Cardiac fibroblast (primary cell): ENCODE measurements around the gene EIF5B.

Experiments
- DNase-seq, 2 donors: peaks; one replicate each; pipeline versions ENCODE4 v3.0.0 to v3.0.0-alpha.2; 2010; ENCODE audit warnings: low read depth in 2 of 2
- H3K4me3 ChIP-seq, 2 donors: replicated peaks in 1 of 2; 1 replicate in 1 of 2; 2 replicates in 1 of 2; pipeline ENCODE4 v1.5.1; 2011; ENCODE audit warnings: low read depth in 2 of 2, low read length in 2 of 2, mild to moderate bottlenecking in 2 of 2, moderate library complexity in 1 of 2
- TF ChIP-seq, protein P1 (sequence below): IDR thresholded peaks from one replicate; pipeline ENCODE4 v1.5.1; 2011; ENCODE audit warnings: low read depth, mild to moderate bottlenecking, low read length, inconsistent platforms

The EIF5B gene

DNA sequence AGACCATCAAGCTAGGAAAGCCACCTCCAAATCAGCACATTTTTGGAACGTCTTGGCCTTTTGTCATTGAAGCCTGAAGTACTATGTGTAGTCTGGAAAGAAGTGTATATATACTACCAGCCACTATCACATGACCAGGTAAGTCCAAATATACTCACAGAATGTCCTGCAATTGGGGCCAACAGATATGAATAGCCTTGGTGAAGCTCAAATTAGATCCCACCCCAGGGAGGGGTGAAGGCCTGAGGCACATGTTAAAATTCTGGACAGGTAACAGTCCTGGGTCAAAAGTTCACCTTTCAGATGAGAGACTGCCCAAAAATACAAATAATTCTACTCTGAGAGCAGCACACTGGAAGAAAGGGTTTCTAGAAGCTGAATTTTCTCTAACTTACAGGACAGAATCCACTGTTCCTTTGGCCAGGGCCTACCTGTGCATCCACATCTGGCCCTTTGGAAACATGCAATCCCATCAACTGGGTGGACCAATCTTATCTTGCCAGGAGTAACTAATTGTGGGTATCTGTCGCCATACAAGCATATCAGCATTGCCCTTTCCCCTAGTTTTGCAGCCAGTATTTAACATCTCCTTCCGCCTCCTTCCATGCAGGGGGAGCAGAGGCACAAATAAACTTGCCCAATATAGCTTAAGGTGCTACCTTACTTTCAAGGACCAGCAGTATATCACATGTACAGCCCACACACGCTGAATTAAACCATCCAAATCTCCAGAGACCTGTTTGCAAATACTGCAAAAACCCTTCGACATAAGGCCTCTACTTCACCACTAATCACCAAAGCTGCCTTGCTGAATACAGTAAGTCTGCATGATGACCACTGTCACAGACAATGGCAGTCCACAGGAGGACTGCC, 67.8 kb downstream of the EIF5B start:
- no peak overlapping the region for H3K4me3 ChIP-seq
- TF ChIP-seq, protein P1, sequence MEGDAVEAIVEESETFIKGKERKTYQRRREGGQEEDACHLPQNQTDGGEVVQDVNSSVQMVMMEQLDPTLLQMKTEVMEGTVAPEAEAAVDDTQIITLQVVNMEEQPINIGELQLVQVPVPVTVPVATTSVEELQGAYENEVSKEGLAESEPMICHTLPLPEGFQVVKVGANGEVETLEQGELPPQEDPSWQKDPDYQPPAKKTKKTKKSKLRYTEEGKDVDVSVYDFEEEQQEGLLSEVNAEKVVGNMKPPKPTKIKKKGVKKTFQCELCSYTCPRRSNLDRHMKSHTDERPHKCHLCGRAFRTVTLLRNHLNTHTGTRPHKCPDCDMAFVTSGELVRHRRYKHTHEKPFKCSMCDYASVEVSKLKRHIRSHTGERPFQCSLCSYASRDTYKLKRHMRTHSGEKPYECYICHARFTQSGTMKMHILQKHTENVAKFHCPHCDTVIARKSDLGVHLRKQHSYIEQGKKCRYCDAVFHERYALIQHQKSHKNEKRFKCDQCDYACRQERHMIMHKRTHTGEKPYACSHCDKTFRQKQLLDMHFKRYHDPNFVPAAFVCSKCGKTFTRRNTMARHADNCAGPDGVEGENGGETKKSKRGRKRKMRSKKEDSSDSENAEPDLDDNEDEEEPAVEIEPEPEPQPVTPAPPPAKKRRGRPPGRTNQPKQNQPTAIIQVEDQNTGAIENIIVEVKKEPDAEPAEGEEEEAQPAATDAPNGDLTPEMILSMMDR = no peak
- no peak for DNase-seq

- TF ChIP-seq, protein P1 = no peak
- no peak for DNase-seq
These were observed 68.9 kb downstream of the EIF5B start for GRCh38 chr2:99406137-99406536.

GRCh38 chr2:99410276-99410675, 73.1 kb downstream of the EIF5B start:
- DNase-seq = no peak
- TF ChIP-seq, protein P1 = no peak
- H3K4me3 ChIP-seq = no peak overlapping the region

More at GRCh38 chr2:99406137-99406536, 68.9 kb downstream of the EIF5B start:
- H3K4me3 ChIP-seq = no peak overlapping the region

DNA sequence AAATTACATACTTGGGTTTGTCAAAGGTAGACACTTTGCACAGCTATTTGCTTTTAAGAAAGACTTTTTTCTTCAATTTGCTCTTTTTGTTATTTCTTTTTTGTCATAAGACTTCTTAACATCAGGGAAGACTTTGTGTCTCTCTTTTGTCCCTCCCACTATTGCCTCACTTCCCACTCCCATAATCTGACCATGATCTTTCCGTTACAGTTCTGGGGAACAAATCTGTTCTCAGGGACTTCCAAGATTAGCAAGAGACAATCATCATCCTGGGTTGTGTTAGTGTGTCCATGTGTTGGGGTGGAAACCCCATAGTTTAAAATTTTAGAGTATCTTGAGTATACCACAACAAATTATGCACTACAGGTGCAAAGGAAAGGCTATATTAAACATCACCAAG, 77.4 kb downstream of the EIF5B start:
- H3K4me3 ChIP-seq = no peak overlapping the region
- DNase-seq = no peak
- TF ChIP-seq, protein P1 = no peak

- TF ChIP-seq, protein P1 = no peak
- no peak overlapping the region for H3K4me3 ChIP-seq
- DNase-seq = no peak
These were observed 80.2 kb downstream of the EIF5B start for GRCh38 chr2:99417396-99417795.

DNA sequence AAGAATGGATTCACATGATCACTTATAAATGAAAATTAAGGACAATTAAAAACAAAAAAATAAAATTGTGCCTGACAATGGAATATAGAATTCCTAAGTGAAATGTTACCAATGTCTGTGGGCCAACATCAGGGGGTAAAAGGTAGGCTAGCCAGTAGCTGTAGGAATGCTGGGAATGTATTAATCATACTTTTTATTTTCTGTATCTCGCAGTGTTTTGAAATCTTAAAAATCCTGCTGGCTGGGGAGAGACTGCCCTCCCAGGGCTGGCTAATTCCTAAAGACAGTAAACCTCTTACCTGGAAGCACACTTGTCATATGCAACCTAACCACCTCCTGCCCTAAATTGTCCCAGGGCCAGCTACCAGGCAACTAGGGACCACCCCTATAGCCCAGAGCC, 82.8 kb downstream of the EIF5B start:
- TF ChIP-seq, protein P1 = no peak
- DNase-seq = peak; percentile 35 to 53
- no peak overlapping the region for H3K4me3 ChIP-seq
